ENCODE results near the gene SMIM33.

The SMIM33 gene

DNA sequence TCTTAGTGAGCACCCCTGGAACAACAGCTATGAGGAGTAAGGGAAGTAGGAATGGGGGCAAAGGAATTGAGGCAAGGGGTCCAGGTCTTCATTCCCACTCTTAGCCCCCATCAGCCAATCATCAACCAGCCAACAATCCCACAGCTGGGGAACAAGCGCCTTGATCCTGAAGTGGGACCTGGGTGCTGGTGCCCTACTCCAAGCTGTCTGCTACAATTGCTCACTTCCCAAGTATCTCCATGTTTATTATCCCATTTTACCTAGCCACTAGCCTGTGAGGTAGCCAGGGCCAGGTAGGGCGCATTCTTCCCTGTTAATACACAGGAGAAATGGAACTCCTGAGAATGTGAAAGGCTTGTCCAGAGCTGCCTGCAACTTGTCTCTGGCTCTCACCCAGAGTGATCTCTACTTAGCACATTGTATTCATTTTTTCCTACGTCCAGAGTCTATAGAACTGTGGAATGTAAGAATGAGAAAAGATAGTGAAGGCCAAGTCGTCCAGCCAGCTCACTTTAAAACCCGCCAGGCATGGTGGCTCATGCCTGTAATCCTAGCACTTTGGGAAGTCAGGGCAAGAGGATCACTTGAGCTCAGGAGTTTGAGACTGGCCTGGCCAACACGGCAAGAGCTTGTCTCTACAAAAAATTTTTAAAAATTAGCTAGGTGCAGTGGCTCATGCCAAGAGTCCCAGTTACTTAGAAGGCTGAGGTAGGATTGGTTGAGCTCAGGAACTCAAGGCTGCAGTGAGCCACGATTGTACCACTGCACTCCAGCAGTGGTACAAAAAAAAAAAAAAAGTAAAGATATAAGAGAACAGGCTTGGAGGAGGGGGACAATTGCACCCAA lies 25.3 kb upstream of the SMIM33 start:
- Histone ChIP-seq H3K4me1 (ENCODE audit: control insufficient read depth, insufficient read depth, low read length) (no peaks in the 10 kb centered on the region), H3K9ac (ENCODE audit: low read length) (no peak overlapping the region), H3K27me3 (ENCODE audit: control insufficient read depth, insufficient read depth, low read length) (no peaks in the 10 kb centered on the region), H3K27ac (ENCODE audit: low read depth, low read length) (no peak overlapping the region), H3K36me3 (ENCODE audit: control insufficient read depth, insufficient read depth, low read length) (no peaks in the 10 kb centered on the region), H3K4me3 (ENCODE audit: low read length) (no peak overlapping the region)

DNA sequence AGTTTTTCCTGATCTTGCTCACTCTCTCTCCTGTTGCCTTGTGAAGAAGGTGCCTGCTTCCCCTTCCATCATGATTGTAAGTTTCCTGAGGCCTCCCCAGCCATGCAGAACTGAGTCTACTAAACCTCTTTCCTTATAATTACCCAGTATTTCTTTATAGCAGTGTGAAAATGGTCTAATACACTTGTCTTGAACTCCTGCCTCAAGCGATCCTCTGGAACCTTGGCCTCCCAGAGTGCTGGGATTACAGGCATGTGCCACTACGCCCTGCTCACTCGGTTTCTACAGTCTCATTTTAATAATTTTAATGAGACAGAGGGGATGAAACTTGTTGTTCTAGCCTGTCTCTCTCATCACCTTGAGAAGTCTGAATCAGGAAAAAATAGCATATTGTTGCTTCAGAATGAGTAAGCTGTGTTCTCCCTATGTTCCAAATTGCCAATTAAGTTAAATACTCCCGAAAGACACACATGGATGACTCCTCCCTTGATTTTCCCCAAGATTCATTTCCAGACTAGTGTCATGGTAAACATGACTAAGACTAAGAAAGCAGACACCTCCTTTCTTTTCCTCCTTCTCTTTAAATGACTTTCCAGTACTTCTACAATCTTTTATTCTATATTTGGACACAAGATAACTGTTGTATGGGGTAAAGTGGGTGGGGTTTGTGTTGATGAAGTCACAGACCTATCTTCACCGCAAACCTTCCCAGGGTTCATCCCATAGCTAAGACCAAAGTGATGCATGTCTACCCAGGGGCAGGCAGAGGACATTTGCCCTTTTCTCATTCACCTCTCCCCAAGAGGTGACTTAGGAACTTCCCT lies 23.6 kb upstream of the SMIM33 start:
- H3K27me3 ChIP-seq (ENCODE audit: control insufficient read depth, insufficient read depth, low read length) = no peaks in the 10 kb centered on the region
- H3K36me3 ChIP-seq (ENCODE audit: control insufficient read depth, insufficient read depth, low read length) = no peaks in the 10 kb centered on the region
- no peak overlapping the region for H3K4me3 ChIP-seq (ENCODE audit: low read length)
- no peak overlapping the region for H3K27ac ChIP-seq (ENCODE audit: low read depth, low read length)
- H3K4me1 ChIP-seq (ENCODE audit: control insufficient read depth, insufficient read depth, low read length) = no peaks in the 10 kb centered on the region
- H3K9ac ChIP-seq (ENCODE audit: low read length) = no peak overlapping the region

DNA sequence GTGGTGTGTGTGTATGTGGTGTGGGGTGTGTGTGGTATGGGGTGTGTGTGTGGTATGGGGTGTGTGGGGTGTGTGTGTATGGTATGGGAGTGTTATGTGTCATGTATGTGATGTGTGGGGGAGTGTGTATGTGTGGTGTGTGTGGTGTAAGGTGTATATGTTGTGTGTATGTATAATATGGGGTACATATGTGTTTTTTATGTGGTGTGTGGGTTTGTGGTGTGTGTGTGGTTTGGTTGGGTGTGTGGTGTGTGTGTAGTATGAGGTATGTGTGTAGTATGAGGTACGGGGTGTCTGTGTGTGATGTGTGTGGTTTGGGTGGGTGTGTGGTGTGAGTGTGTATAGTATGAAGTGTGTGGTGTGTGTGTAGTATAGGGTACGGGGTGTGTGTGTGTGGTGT lies 19.6 kb upstream of the SMIM33 start:
- H3K4me1 ChIP-seq (ENCODE audit: control insufficient read depth, insufficient read depth, low read length) = no peaks in the 10 kb centered on the region
- no peak overlapping the region for H3K27ac ChIP-seq (ENCODE audit: low read depth, low read length)
- H3K36me3 ChIP-seq (ENCODE audit: control insufficient read depth, insufficient read depth, low read length) = no peaks in the 10 kb centered on the region

DNA sequence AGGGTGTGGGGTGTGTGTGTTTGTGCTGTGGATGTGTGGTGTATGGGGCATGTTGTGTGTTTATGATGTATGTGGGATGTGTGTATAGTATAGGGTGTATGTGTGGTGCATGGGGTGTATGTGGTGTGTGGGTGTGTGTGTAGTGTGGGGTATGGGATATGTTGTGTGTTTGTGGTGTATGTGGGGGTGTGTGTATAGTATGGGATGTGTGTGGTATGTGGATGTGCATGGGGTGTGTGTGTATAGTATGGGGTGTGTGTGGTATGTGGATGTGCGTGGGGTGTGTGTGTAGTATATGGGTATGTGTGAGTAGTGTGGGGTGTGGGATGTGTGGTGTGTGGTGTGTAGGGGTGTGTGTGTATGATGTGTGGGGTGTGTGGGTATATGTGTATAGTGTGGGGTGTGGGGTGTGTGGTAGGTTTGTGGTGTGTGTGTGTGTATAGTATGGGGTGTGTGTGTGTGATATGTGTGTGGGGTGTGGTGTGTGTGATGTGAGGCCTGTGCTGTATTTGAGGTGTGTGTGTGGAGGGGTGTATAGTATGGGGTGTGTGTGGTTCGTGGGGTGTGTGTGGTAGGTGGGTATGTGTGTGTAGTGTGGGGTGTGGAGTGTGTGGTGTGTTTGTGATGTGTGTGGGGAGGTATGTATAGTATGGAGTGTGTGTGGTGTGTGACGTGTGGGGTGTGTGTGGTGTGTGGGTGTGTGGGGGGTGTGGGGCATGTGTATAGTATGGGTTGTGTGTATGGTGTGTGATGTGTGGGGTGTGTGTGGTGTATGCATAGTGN lies 18.7 kb upstream of the SMIM33 start:
- Histone ChIP-seq H3K36me3 (ENCODE audit: control insufficient read depth, insufficient read depth, low read length) (no peaks in the 10 kb centered on the region), H3K4me1 (ENCODE audit: control insufficient read depth, insufficient read depth, low read length) (no peaks in the 10 kb centered on the region), H3K27ac (ENCODE audit: low read depth, low read length) (no peak overlapping the region), H3K27me3 (ENCODE audit: control insufficient read depth, insufficient read depth, low read length) (no peaks in the 10 kb centered on the region), H3K4me3 (ENCODE audit: low read length) (no peak overlapping the region), H3K9ac (ENCODE audit: low read length) (no peak overlapping the region)

More for the DNA sequence above, 19.6 kb upstream of the SMIM33 start:
- H3K9ac ChIP-seq (ENCODE audit: low read length) = no peak overlapping the region
- H3K4me3 ChIP-seq (ENCODE audit: low read length) = no peak overlapping the region
- no peaks in the 10 kb centered on the region for H3K27me3 ChIP-seq (ENCODE audit: control insufficient read depth, insufficient read depth, low read length)

DNA sequence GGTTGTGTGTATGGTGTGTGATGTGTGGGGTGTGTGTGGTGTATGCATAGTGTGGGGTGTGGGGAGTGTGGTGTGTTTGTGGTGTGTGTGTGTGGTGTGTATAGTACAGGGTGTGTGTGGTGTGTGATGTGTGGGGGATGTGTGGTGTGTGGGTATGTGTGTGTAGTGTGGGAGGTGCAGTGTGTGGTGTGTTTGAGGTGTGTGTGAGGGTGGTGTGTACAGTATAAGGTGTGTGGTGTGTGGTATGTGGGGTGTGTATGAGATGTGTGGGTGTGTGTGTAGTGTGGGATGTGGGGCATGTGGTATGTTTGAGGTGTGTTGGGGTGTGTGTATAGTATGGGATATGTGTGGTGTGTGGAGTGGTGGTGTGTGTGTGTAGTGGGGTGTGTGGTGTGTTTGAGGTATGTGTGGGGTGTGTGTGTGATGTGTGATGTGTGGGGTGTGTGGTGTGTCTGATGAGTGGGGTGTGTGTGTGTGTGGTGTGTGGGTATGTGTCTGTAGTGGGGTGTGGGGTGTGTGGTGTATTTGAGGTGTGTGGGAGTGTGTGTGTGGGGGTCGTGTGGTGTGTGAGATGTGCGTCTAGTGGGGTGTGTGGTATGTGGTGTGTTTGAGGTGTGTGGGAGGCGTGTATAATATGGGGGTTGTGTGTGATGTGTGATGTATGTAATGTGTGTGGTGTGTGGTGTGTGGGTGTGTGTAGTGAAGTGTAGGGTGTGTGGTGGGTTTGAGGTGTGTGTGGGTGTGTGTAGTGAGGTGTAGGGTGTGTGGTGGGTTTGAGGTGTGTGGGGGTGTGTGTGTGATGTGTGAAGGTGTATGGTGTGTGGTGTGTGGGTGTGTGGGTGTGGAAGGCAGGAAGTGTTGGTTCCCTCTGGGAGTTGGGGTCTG lies 16.9 kb upstream of the SMIM33 start:
- Histone ChIP-seq H3K9ac (ENCODE audit: low read length) (no peak overlapping the region), H3K4me1 (ENCODE audit: control insufficient read depth, insufficient read depth, low read length) (no peaks in the 10 kb centered on the region), H3K27me3 (ENCODE audit: control insufficient read depth, insufficient read depth, low read length) (no peaks in the 10 kb centered on the region), H3K4me3 (ENCODE audit: low read length) (no peak overlapping the region), H3K36me3 (ENCODE audit: control insufficient read depth, insufficient read depth, low read length) (no peaks in the 10 kb centered on the region), H3K27ac (ENCODE audit: low read depth, low read length) (no peak overlapping the region)

DNA sequence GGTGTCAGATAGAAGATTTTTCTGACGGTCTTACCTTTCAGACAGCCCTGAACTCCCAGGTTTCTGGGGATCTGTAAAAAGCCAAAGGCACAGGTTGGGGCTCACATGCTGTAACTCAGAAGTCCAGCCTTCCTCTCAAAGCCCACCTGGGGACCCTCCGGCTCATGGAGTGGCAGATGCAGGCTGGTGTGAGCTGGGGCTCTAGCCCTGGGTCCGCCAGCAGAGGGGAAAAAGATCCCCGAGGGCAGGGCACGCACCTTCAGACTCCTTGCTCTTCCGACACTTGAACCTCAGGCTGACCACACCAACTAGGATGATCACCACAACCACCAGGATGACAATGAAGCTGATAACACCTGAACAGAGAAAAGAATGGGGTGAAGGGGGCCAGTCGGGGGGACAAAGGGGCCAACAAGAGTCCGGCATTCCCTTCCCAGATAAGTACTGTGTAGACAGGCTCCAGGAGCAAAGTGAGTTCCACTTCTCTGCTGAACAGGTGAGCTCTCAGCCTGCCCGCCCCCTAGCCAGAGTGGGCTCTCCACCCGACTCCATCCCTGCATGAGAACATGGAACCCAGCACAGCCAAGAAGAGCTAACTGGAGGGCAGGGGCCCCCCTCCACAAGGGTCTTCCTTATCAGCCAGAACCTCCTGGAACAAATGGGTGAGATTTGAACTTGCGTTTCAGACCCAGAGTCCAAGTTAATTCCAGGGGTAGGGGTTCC lies 16.1 kb upstream of the SMIM33 start:
- Histone ChIP-seq H3K4me3 (ENCODE audit: low read length) (no peak overlapping the region), H3K27me3 (ENCODE audit: control insufficient read depth, insufficient read depth, low read length) (no peaks in the 10 kb centered on the region), H3K36me3 (ENCODE audit: control insufficient read depth, insufficient read depth, low read length) (no peaks in the 10 kb centered on the region), H3K27ac (ENCODE audit: low read depth, low read length) (no peak overlapping the region), H3K9ac (ENCODE audit: low read length) (no peak overlapping the region), H3K4me1 (ENCODE audit: control insufficient read depth, insufficient read depth, low read length) (no peaks in the 10 kb centered on the region)

DNA sequence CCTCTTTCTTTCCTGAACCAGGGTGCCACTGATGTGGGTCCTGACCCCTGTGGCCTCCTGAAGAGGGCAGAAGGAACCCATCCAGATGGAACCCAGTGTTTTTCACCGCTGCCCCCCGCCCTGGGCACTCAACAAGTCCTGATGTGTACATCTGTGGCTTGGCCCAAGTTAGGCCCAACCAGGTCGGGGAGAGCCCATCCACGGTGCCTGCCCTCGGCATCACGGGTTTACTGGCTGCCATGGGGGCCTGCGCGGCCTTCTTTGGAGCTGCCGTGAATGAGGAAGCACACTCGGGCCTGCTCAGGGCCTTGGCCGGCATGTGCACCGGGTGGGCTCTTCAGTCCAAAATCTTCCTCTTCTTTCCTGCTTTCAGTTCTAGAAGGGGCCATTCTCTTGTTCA lies 14.0 kb upstream of the SMIM33 start:
- Histone ChIP-seq H3K4me3 (ENCODE audit: low read length) (no peak overlapping the region), H3K27ac (ENCODE audit: low read depth, low read length) (no peak overlapping the region), H3K9ac (ENCODE audit: low read length) (no peak overlapping the region), H3K36me3 (ENCODE audit: control insufficient read depth, insufficient read depth, low read length) (no peaks in the 10 kb centered on the region), H3K27me3 (ENCODE audit: control insufficient read depth, insufficient read depth, low read length) (no peaks in the 10 kb centered on the region), H3K4me1 (ENCODE audit: control insufficient read depth, insufficient read depth, low read length) (no peaks in the 10 kb centered on the region)

DNA sequence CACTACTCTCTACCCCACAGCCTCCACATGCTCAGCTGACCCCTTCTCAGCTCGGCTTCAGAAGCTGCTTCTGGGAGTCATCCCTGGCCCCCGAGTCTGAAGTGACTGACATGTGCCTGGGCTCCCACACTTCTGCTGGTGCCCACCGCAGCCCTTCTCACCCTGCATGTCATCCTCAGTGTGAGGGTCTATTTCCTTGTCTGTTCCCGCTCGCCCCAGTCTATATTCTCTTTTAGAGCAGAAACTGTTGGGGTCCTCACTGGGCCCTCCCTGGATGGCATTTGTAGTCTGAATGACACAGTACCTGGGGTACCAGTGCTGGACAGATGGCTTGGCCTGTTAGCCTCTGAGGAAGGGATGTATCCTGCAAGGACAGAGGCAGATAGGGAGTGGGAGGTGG lies 13.6 kb upstream of the SMIM33 start:
- Histone ChIP-seq H3K4me3 (ENCODE audit: low read length) (no peak overlapping the region), H3K4me1 (ENCODE audit: control insufficient read depth, insufficient read depth, low read length) (no peaks in the 10 kb centered on the region), H3K36me3 (ENCODE audit: control insufficient read depth, insufficient read depth, low read length) (no peaks in the 10 kb centered on the region), H3K27me3 (ENCODE audit: control insufficient read depth, insufficient read depth, low read length) (no peaks in the 10 kb centered on the region), H3K27ac (ENCODE audit: low read depth, low read length) (no peak overlapping the region), H3K9ac (ENCODE audit: low read length) (no peak overlapping the region)

DNA sequence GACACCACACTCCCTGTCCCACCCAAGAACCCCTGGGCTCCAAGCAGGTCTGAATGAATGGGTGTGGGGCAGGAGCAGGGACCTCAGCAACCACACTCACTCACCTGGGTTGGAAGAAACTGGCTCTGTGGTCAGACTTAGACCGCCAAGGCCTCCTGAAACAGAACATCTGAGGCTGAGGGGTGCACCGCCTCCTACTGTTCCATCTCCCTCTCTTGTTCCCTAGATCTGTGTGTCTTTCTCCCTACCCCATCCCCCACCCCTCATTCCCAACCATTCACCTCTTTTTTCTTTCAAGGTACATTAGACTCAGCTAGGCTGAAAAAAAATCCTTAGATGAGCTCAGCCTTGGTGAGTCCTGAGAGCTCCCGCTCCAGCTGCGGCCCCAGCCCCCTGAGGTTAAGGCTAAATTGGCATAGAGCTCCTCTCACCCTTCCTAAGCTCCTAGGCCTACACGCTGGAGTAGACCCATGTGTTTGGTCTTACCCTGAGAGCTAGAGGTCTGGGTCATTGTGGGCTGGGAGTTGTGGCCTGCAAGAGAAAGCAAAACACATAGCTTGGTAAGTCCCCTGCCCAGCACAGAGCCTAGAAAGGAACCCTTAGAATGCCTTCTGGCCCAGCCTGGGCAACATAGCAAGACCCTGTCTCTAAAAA lies 13.0 kb upstream of the SMIM33 start:
- Histone ChIP-seq H3K4me1 (ENCODE audit: control insufficient read depth, insufficient read depth, low read length) (no peaks in the 10 kb centered on the region), H3K4me3 (ENCODE audit: low read length) (no peak overlapping the region), H3K27me3 (ENCODE audit: control insufficient read depth, insufficient read depth, low read length) (no peaks in the 10 kb centered on the region), H3K36me3 (ENCODE audit: control insufficient read depth, insufficient read depth, low read length) (no peaks in the 10 kb centered on the region), H3K27ac (ENCODE audit: low read depth, low read length) (no peak overlapping the region), H3K9ac (ENCODE audit: low read length) (no peak overlapping the region)

DNA sequence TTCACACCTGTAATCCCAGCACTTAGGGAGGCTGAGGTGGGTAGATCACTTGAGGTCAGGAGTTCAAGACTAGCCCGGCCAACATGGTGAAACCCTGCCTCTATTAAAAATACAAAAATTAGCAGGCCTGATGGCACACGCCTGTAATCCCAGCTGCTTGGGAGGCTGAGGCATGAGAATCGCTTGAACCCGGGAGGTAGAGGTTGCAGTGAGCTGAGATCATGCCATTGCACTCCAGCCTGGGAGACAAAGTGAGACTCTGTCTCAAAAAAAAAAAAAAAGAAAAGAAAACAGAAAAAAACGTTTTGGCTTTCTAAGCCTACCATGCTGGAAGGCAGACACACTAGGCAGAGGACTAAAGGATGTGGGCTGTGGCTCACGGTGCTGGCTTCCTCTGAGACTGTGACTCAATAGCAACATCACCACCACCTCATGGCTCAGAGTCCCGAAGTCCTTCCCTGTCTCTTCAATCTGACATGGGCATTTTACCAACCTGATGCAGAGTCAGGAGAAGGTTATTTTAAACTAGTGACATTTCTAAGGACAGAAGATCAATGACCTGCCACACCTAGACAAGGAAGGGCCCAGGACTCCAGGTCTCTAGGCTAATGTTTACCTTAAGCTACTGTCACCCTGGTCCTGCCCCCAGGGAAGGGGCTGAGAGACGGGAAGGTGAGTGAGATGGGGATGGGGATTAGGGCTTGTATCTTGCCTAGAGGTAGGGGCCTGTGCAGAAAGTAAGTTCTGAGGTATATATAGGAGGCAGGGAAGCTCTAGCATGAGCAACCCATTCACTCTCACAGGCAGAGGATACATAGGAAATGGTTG lies 12.0 kb upstream of the SMIM33 start:
- Histone ChIP-seq H3K4me3 (ENCODE audit: low read length) (no peak overlapping the region), H3K4me1 (ENCODE audit: control insufficient read depth, insufficient read depth, low read length) (no peaks in the 10 kb centered on the region), H3K27me3 (ENCODE audit: control insufficient read depth, insufficient read depth, low read length) (no peaks in the 10 kb centered on the region), H3K36me3 (ENCODE audit: control insufficient read depth, insufficient read depth, low read length) (no peaks in the 10 kb centered on the region), H3K9ac (ENCODE audit: low read length) (no peak overlapping the region), H3K27ac (ENCODE audit: low read depth, low read length) (no peak overlapping the region)
